ENCODE measurements around the gene LTK. TPM values are rescaled to one million over a fixed set of nuclear protein-coding genes. Genes with fewer than 3 reads are reported as not detected.

Gene LTK
- polyA plus RNA-seq, 1 donor (not counting 4 experiments of a cell fraction or from before 2014, with no cell fraction given), result not detected

DNA sequence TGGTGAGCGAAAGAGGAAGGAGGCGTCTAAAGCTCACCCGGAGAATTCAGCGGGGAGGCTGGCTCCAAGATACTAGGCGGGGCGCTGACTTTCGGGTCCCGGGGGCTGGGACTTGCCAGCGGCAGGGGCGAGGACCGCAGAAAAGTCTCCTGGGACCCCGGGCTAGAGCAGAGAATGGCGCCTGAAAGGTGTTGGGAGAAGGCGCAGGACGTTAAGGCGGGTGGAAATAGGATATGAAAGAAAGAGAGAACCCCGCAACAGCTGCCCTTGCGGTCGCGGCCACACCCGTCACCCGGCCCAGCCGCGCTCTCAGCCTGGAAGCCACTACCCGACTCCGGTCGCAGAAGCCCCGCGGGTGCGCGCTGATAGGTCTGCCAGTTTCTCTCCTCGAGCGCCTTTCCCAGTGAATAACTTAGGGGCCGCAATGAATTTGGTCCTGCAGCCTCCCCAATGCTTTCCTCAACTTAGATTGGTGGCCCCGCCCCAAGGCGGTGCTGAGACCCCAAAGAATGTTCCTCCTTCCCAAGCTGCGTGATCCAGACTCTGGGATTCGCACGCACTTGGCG, 604 bp downstream of the LTK start:
- no peak overlapping the region for H3K27ac ChIP-seq (ENCODE audit: control insufficient read depth, insufficient read depth, low read length)
- H3K4me2 ChIP-seq (ENCODE audit: control insufficient read depth, extremely low read depth, insufficient read depth, low read depth, low read length), result peak overlapping the region; percentile 54
- no peaks in the 10 kb centered on the region for H3K9me3 ChIP-seq (ENCODE audit: control insufficient read depth, low read depth, low read length)
- no peaks in the 10 kb centered on the region for H3K79me2 ChIP-seq (ENCODE audit: control insufficient read depth, insufficient read depth, low read length)
- peaks cover 2% of the 10 kb centered on the region for H4K20me1 ChIP-seq (ENCODE audit: control insufficient read depth, extremely low read depth, insufficient read depth, low read length)
- H3K9me1 ChIP-seq (ENCODE audit: control insufficient read depth, extremely low read depth, insufficient read depth, low read length), result no peaks in the 10 kb centered on the region
- peaks cover 3 to 7% of the 10 kb centered on the region in 2 experiments for H3K36me3 ChIP-seq (ENCODE audit: control insufficient read depth in 2 of 2, extremely low read depth in 1 of 2, insufficient read depth in 2 of 2, low read length in 2 of 2)
- H3K4me1 ChIP-seq (ENCODE audit: control insufficient read depth, extremely low read depth, insufficient read depth, low read length), result peaks cover 15% of the 10 kb centered on the region
- TF ChIP-seq, protein P1, sequence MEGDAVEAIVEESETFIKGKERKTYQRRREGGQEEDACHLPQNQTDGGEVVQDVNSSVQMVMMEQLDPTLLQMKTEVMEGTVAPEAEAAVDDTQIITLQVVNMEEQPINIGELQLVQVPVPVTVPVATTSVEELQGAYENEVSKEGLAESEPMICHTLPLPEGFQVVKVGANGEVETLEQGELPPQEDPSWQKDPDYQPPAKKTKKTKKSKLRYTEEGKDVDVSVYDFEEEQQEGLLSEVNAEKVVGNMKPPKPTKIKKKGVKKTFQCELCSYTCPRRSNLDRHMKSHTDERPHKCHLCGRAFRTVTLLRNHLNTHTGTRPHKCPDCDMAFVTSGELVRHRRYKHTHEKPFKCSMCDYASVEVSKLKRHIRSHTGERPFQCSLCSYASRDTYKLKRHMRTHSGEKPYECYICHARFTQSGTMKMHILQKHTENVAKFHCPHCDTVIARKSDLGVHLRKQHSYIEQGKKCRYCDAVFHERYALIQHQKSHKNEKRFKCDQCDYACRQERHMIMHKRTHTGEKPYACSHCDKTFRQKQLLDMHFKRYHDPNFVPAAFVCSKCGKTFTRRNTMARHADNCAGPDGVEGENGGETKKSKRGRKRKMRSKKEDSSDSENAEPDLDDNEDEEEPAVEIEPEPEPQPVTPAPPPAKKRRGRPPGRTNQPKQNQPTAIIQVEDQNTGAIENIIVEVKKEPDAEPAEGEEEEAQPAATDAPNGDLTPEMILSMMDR (optimal IDR thresholded peaks at IDR 0.05 in 1 of 3, IDR thresholded peaks at IDR 0.05 in 1 of 3, conservative IDR thresholded peaks at IDR 0.05 in 1 of 3; ENCODE audit: extremely low read depth in 1 of 3, insufficient read depth in 2 of 3, low read length in 3 of 3), result no peak
- peak; percentile 73 for TF ChIP-seq EZH2 (IDR thresholded peaks at IDR 0.05; ENCODE audit: low read length)
- H3K9ac ChIP-seq (ENCODE audit: control insufficient read depth, extremely low read depth, insufficient read depth, low read length), result no peak overlapping the region
- H3K27me3 ChIP-seq (ENCODE audit: control insufficient read depth, extremely low read depth, insufficient read depth, low read length), result peaks cover 43% of the 10 kb centered on the region
- H2AFZ ChIP-seq (ENCODE audit: control insufficient read depth, low read length), result no peak overlapping the region
- DNase-seq (ENCODE audit: low read depth, low spot score), result no peak
- FAIRE-seq, result no peak
- dilution Hi-C loops (cut with MboI; ENCODE audit: extremely low pct_ligation_motif_present, low sequenced_read_pairs), result no loop called here
- H3K4me3 ChIP-seq (ENCODE audit: control insufficient read depth in 2 of 3, extremely low read depth in 1 of 3, insufficient read depth in 2 of 3, low read depth in 1 of 3, low read length in 3 of 3), result peak overlapping the region in 2 of 3 experiments; percentile 25 to 54

DNA sequence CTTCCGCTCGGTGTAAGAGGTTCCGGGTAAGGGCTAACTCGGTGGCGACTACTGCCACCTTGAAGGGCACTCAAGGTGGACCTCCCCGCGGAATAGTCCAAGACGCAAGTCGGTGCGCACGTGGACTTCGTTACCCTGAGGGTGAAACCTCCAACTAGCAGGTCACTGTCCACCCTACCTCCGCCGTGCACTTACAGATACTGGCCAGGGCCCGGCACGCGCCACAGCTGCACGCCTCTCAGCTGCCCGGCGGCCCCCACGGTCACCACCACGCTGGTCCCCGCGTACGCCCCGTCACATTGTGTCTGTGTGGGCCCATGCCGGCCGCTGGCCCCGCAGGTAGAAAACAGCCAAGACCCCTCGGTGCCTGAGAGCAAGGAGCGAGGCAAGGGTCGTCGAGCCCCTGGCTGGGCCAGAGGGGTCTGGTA, 1.1 kb downstream of the LTK start:
- FAIRE-seq, result no peak
- H3K4me1 ChIP-seq (ENCODE audit: control insufficient read depth, extremely low read depth, insufficient read depth, low read length), result peaks cover 15% of the 10 kb centered on the region
- H2AFZ ChIP-seq (ENCODE audit: control insufficient read depth, low read length), result no peak overlapping the region
- DNase-seq (ENCODE audit: low read depth, low spot score), result no peak
- H3K9me3 ChIP-seq (ENCODE audit: control insufficient read depth, low read depth, low read length), result no peaks in the 10 kb centered on the region
- dilution Hi-C loops (cut with MboI; ENCODE audit: extremely low pct_ligation_motif_present, low sequenced_read_pairs), result no loop called here
- H3K36me3 ChIP-seq (ENCODE audit: control insufficient read depth in 2 of 2, extremely low read depth in 1 of 2, insufficient read depth in 2 of 2, low read length in 2 of 2), result peaks cover 0 to 5% of the 10 kb centered on the region in 2 experiments
- H3K4me3 ChIP-seq (ENCODE audit: control insufficient read depth in 2 of 3, extremely low read depth in 1 of 3, insufficient read depth in 2 of 3, low read depth in 1 of 3, low read length in 3 of 3), result peak overlapping the region in 1 of 3 experiments; percentile 54
- peak overlapping the region; percentile 54 for H3K4me2 ChIP-seq (ENCODE audit: control insufficient read depth, extremely low read depth, insufficient read depth, low read depth, low read length)
- peaks cover 43% of the 10 kb centered on the region for H3K27me3 ChIP-seq (ENCODE audit: control insufficient read depth, extremely low read depth, insufficient read depth, low read length)
- H3K9ac ChIP-seq (ENCODE audit: control insufficient read depth, extremely low read depth, insufficient read depth, low read length), result no peak overlapping the region
- no peak overlapping the region for H3K27ac ChIP-seq (ENCODE audit: control insufficient read depth, insufficient read depth, low read length)
- TF ChIP-seq, protein P1 (optimal IDR thresholded peaks at IDR 0.05 in 1 of 3, IDR thresholded peaks at IDR 0.05 in 1 of 3, conservative IDR thresholded peaks at IDR 0.05 in 1 of 3; ENCODE audit: extremely low read depth in 1 of 3, insufficient read depth in 2 of 3, low read length in 3 of 3), result no peak
- peak; percentile 97 for TF ChIP-seq EZH2 (IDR thresholded peaks at IDR 0.05; ENCODE audit: low read length)
- no peaks in the 10 kb centered on the region for H3K79me2 ChIP-seq (ENCODE audit: control insufficient read depth, insufficient read depth, low read length)
- peaks cover 2% of the 10 kb centered on the region for H4K20me1 ChIP-seq (ENCODE audit: control insufficient read depth, extremely low read depth, insufficient read depth, low read length)
- no peaks in the 10 kb centered on the region for H3K9me1 ChIP-seq (ENCODE audit: control insufficient read depth, extremely low read depth, insufficient read depth, low read length)
